ENCODE measurements around the gene KRT83. TPM values are rescaled to one million over a fixed set of nuclear protein-coding genes. Genes with fewer than 3 reads are reported as not detected.

KRT83 gene
- total RNA-seq, 6 experiments from 2014 or later: not detected

DNA sequence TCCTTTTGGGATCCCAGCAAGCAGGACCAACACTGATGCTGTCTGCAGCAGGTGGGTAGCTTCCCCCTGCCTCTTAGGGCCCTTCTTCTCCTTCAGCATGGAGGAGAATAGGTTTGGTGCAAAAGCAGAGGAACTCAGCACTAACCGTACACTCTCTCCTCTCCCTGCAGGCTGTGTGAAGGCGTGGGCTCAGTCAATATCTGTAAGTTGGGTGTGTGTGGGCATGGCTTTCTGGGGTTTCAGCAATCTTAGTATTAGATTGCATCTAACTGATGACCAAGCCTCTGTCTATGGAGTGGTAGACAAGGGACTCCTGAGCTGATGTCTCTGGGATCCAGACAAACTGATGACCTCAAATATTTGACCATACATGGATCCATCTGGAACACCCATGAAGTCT is 31.8 kb upstream of the KRT83 start:
- no peaks in the 10 kb centered on the region for H3K9me3 Mint-ChIP-seq
- no peak overlapping the region for H3K27ac Mint-ChIP-seq
- no peak for DNase-seq
- no peak overlapping the region for H3K4me3 Mint-ChIP-seq
- no peak for TF ChIP-seq CTCF (IDR thresholded peaks at IDR 0.05)
- H3K4me1 Mint-ChIP-seq (ENCODE audit: low read depth): peaks cover 17% of the 10 kb centered on the region
- H3K36me3 Mint-ChIP-seq (ENCODE audit: low read depth): no peaks in the 10 kb centered on the region
- H3K27me3 Mint-ChIP-seq (ENCODE audit: insufficient read depth): peaks cover 23% of the 10 kb centered on the region

GRCh38 chr12:52351196-52352059 is 30.2 kb upstream of the KRT83 start:
- Mint-ChIP-seq H3K4me1 (ENCODE audit: low read depth) (peaks cover 17% of the 10 kb centered on the region), H3K4me3 (no peak overlapping the region)

DNA sequence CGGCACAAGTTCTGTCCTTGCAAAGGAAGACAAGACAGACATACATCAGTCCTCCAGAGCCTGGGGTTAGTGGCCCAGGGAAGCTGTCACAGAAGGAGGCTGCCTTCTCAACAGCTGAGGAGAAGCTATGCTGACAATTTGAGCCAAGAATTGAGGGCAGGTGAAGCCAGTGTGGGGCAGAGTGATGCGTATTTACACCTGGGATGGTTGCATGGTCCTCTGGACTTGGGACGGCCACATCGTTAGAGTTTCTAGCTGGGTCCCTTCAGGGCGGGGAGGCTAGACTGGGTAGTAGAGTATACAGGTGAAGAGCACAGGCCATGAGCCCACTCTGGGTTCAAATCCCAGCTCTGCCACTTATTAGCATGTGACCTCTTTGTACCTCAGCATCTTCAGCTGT is 29.6 kb upstream of the KRT83 start:
- Mint-ChIP-seq H3K4me3 (no peak overlapping the region), H3K27ac (no peak overlapping the region), H3K9me3 (no peaks in the 10 kb centered on the region), H3K36me3 (ENCODE audit: low read depth) (no peaks in the 10 kb centered on the region), H3K27me3 (ENCODE audit: insufficient read depth) (peaks cover 29% of the 10 kb centered on the region), H3K4me1 (ENCODE audit: low read depth) (peaks cover 17% of the 10 kb centered on the region)
- TF ChIP-seq CTCF (IDR thresholded peaks at IDR 0.05): no peak
- DNase-seq: no peak

More at GRCh38 chr12:52351196-52352059, 30.2 kb upstream of the KRT83 start:
- Mint-ChIP-seq H3K27ac (no peak overlapping the region), H3K9me3 (no peaks in the 10 kb centered on the region), H3K36me3 (ENCODE audit: low read depth) (no peaks in the 10 kb centered on the region), H3K27me3 (ENCODE audit: insufficient read depth) (peaks cover 22% of the 10 kb centered on the region)
- DNase-seq: no peak
- TF ChIP-seq CTCF (IDR thresholded peaks at IDR 0.05): no peak

DNA sequence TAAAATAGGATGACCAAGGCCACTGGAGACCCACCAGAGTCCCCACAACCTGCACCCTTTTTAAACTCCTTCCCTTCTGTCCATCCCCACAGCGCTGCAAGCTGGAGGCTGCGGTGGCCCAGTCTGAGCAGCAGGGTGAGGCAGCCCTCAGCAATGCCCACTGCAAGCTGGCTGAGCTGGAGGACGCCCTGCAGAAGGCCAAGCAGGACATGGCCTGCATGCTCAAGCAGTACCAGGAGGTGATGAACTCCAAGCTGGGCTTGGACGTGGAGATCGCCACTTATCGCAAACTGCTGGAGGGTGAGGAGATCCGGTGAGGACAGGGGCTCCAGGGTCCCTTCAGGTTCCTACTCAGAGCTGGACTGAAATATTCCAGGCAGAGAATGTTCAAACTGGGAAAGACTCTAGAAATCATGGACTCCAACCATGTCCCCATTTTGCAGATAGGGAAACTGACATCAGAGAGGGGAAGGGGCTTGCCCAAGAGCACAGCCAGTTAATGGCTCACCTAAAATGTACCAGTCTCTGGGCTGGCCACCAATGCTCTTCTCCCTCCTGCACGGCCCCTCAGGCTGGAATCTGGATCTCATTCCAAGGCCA is 28.9 kb upstream of the KRT83 start:
- no peak for TF ChIP-seq CTCF (IDR thresholded peaks at IDR 0.05)
- Mint-ChIP-seq H3K27ac (no peak overlapping the region), H3K36me3 (ENCODE audit: low read depth) (no peaks in the 10 kb centered on the region), H3K4me1 (ENCODE audit: low read depth) (peaks cover 11% of the 10 kb centered on the region), H3K9me3 (no peaks in the 10 kb centered on the region), H3K27me3 (ENCODE audit: insufficient read depth) (peaks cover 35% of the 10 kb centered on the region), H3K4me3 (no peak overlapping the region)
- no peak for DNase-seq

DNA sequence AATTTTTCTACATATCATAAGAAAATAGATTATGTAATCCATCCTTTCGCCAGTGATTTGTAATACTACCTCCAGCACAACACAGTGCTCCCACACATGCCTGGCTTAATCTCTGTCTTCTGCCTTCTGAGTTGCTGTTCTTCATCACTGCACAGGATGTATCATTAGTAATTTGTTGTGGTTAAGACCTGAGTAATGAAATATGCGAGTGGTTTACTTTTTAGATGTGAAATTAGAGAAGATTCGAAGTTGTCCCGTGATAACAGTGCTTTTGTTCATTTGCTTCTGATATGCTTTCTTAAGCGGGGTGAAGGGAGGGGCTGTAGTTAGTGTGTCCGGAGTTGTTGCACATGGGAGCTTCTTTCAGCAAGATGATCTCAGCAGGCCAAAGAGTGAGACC is 28.0 kb upstream of the KRT83 start:
- Mint-ChIP-seq H3K4me1 (ENCODE audit: low read depth) (peaks cover 7% of the 10 kb centered on the region), H3K27ac (no peak overlapping the region), H3K36me3 (ENCODE audit: low read depth) (no peaks in the 10 kb centered on the region), H3K4me3 (no peak overlapping the region), H3K27me3 (ENCODE audit: insufficient read depth) (peaks cover 35% of the 10 kb centered on the region), H3K9me3 (no peaks in the 10 kb centered on the region)
- TF ChIP-seq CTCF (IDR thresholded peaks at IDR 0.05): no peak
- DNase-seq: peak; percentile 7
